Calu3 (cell line): Measurements from ENCODE around the gene STK40. TPM values are rescaled to one million over a fixed set of nuclear protein-coding genes. Genes with fewer than 3 reads are reported as not detected.

ENCODE experiments used
- BruUV-seq: library from RNA; stranded (reverse); fragments of 400-500 nt; replicated peaks from 2 replicates; lab custom pipeline; 2021; lab: Mats Ljungman, UMichigan
- CTCF ChIA-PET: fragments of 300-600 bp; sonication (Branson Sonifier 250); formaldehyde crosslinking; loops from one replicate; lab custom pipeline; 2022; ENCODE audit warnings: antibody characterized with exemption; lab: Charles Lee
- DNase-seq: peaks from one replicate; pipeline ENCODE4 v3.0.0; 2022
- H3K27ac Mint-ChIP-seq: one replicate; pipeline ENCODE4 v1.8.0; 2022; ENCODE audit warnings: mixed read lengths; ENCODE audit not compliant: unreplicated experiment
- H3K27me3 Mint-ChIP-seq: one replicate; pipeline ENCODE4 v1.8.0; 2022; ENCODE audit warnings: mixed read lengths; ENCODE audit not compliant: unreplicated experiment
- H3K36me3 Mint-ChIP-seq: one replicate; pipeline ENCODE4 v1.8.0; 2022; ENCODE audit warnings: mild to moderate bottlenecking, moderate library complexity, mixed read lengths; ENCODE audit not compliant: insufficient read depth, unreplicated experiment
- H3K4me1 Mint-ChIP-seq: one replicate; pipeline ENCODE4 v1.8.0; 2022; ENCODE audit warnings: mild to moderate bottlenecking, low read depth, mixed read lengths; ENCODE audit not compliant: unreplicated experiment
- H3K4me3 Mint-ChIP-seq: one replicate; pipeline ENCODE4 v1.8.0; 2022; ENCODE audit warnings: mild to moderate bottlenecking, low read depth, moderate library complexity, mixed read lengths; ENCODE audit not compliant: unreplicated experiment
- H3K9me3 Mint-ChIP-seq: one replicate; pipeline ENCODE4 v1.8.0; 2022; ENCODE audit warnings: low read depth, mixed read lengths; ENCODE audit not compliant: unreplicated experiment
- intact Hi-C: fragments of 100-400 bp; cut with micrococcal nuclease; formaldehyde crosslinking; loops from one replicate; pipeline ENCODE4 v1.10.0; 2022; ENCODE audit not compliant: unreplicated experiment
- total RNA-seq: library from RNA; stranded (reverse); gene quantifications from 2 replicates; pipeline ENCODE4 v1.2.3, GENCODE V29; 2022
- TF ChIP-seq, protein P1 (sequence below): fragments of 200-600 bp; IDR thresholded peaks from one replicate; pipeline ENCODE4 v1.8.0; 2022; ENCODE audit warnings: antibody characterized with exemption; ENCODE audit not compliant: unreplicated experiment

STK40 gene
- total RNA-seq, 1 experiment from 2014 or later, result 44.5 TPM

DNA sequence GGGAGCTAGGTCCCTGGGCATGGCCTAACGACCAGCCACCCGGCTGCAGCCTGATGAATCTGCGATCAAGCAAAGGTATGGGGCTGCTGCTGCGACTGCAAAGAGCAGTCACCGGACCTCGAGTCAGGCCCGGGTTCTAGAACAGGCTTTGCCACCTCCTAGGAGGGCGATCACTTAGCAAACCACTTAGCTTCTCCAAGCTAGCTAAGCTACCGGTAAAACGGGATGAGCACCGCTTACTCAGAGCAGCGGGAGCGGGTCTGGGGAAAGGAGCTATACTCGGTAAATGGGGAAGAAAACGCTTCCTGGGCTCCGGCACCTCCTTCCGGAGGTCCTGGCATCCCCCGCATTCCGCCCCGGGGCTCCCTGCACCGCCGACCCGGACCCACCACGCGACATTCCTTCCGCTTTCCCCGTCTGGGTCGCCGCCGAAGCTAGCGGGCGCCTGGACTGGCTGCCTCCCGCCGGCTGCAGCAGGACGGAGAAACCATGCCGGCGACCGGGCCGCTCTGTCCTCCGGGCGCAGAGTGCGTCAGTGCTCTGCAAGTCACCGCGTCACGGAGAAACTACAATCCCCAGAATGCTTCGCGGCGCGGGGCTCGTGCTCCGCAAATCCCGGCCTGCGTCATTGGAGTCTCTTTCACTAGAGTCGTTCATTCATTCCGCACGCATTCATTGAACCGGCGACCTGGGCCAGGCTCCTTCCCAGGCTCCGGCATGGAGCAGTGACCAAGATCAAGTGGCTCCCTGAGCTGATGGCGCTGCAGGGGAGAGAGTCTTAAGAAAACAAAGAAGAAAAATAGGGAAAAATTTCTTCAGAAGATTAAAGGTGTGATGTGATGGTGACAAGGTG lies 11.9 kb upstream of the STK40 start, which contains the start of gene LSM10:
TSS of gene LSM10 (minus strand) at position 531 of the 853 bp plus-strand sequence. CDS start 3,779 bp downstream, outside the sequence.
- CTCF ChIA-PET, result interaction anchor here (1.0 to 1.5 kb wide), 4 partner anchors 11 to 55 kb away, joined by 3 to 8 read pairs (median 5); no protein-coding TSS in a partner anchor
- no TSS peak for BruUV-seq
- Mint-ChIP-seq H3K4me3 (peak within 1 kb of the TSS; percentile 88), H3K4me1 (peaks cover 9% of the 10 kb centered on the region), H3K27ac (peak within 1 kb of the TSS; percentile 74), H3K9me3 (no peaks in the 10 kb centered on the region), H3K27me3 (no peaks in the 10 kb centered on the region), H3K36me3 (peaks cover 13% of the 10 kb centered on the region)
- peak; percentile 93 for DNase-seq
- TF ChIP-seq, protein P1, sequence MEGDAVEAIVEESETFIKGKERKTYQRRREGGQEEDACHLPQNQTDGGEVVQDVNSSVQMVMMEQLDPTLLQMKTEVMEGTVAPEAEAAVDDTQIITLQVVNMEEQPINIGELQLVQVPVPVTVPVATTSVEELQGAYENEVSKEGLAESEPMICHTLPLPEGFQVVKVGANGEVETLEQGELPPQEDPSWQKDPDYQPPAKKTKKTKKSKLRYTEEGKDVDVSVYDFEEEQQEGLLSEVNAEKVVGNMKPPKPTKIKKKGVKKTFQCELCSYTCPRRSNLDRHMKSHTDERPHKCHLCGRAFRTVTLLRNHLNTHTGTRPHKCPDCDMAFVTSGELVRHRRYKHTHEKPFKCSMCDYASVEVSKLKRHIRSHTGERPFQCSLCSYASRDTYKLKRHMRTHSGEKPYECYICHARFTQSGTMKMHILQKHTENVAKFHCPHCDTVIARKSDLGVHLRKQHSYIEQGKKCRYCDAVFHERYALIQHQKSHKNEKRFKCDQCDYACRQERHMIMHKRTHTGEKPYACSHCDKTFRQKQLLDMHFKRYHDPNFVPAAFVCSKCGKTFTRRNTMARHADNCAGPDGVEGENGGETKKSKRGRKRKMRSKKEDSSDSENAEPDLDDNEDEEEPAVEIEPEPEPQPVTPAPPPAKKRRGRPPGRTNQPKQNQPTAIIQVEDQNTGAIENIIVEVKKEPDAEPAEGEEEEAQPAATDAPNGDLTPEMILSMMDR, result no peak
- intact Hi-C loops, result no loop called here

DNA sequence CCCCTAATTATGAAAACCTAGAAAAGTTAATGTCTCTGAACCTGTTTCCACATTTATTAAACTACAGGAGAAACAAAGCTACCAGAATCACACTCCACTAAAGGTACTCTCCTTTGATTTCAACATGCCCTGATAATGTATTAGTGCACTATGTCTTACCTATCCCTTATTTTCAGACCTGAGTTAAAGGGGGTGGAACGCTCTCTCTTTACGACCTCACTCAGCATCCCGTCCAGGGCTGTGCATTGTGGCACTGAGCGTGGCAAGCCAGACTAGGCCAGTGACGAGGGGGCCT lies 11.3 kb upstream of the STK40 start:
- Mint-ChIP-seq H3K27me3 (no peaks in the 10 kb centered on the region), H3K4me3 (peak overlapping the region; percentile 88), H3K36me3 (peaks cover 17% of the 10 kb centered on the region), H3K27ac (no peak overlapping the region), H3K9me3 (no peaks in the 10 kb centered on the region), H3K4me1 (peaks cover 9% of the 10 kb centered on the region)
- no TSS peak for BruUV-seq
- TF ChIP-seq, protein P1, result no peak
- CTCF ChIA-PET, result interaction anchor here (1.0 to 1.5 kb wide), 4 partner anchors 10 to 54 kb away, joined by 3 to 8 read pairs (median 5); no protein-coding TSS in a partner anchor
- intact Hi-C loops, result no loop called here
- no peak for DNase-seq

DNA sequence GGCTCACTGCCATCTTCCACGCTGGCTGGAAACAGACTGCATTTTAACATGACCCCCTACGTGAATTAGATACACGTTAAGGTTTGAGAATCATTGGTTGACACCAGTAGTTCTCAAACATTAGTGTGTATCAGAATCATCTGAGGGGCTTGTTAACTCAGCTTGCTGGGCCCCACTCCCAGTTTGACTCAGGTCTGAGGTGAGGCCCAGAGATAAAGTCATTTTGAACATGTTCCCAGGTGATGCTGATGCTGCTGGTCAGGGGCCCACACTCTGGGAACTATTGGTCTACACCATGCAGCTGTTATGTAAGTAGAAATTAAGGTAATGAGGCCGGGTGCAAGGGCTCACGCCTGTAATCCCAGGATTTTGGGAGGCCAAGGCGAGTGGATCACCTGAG lies 10.6 kb upstream of the STK40 start:
- no peaks in the 10 kb centered on the region for H3K9me3 Mint-ChIP-seq
- H3K27ac Mint-ChIP-seq, result no peak overlapping the region
- no peak for DNase-seq
- peaks cover 24% of the 10 kb centered on the region for H3K36me3 Mint-ChIP-seq
- peaks cover 9% of the 10 kb centered on the region for H3K4me1 Mint-ChIP-seq
- BruUV-seq, result TSS peak; percentile 57
- CTCF ChIA-PET, result no interaction called here
- TF ChIP-seq, protein P1, result no peak
- H3K27me3 Mint-ChIP-seq, result no peaks in the 10 kb centered on the region
- peak overlapping the region; percentile 88 for H3K4me3 Mint-ChIP-seq
- intact Hi-C loops, result no loop called here

DNA sequence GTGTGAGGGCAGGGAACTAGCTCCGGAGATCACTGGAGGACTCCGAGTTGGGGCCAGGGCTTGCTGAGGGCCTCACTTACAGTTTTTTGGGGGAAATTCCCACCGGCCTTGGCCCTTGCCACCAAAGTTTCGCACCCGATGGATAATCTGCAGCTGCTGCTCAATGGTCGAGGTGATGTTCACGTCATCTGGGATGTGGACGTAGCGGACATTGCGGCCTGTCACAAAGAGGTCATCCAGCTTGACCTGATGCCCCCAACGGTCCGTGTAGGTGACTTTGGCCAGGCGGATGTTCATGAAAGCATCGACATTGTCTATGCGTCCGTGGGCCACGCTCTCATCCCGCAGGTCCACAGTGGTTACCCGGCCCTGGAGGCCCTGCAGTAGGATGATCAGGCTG lies 8.0 kb upstream of the STK40 start:
- TF ChIP-seq, protein P1, result no peak
- no peaks in the 10 kb centered on the region for H3K9me3 Mint-ChIP-seq

More for the DNA sequence above, 8.0 kb upstream of the STK40 start:
- intact Hi-C loops, result no loop called here
- Mint-ChIP-seq H3K36me3 (peaks cover 37% of the 10 kb centered on the region), H3K27me3 (no peaks in the 10 kb centered on the region), H3K27ac (no peak overlapping the region), H3K4me1 (peaks cover 9% of the 10 kb centered on the region), H3K4me3 (no peak overlapping the region)
- DNase-seq, result no peak
- no TSS peak for BruUV-seq
- CTCF ChIA-PET, result no interaction called here
